Thyroid gland (tissue), 4 donors: ENCODE results near the gene RALGDS. TPM values are rescaled to one million over a fixed set of nuclear protein-coding genes. Genes with fewer than 3 reads are reported as not detected.

Experiments
- DNase-seq, 2 donors: peaks; one replicate each; pipeline ENCODE4 v3.0.0-alpha.2; 2019
- H3K27ac ChIP-seq, 3 donors: fragments of 200-600 bp; sonication (generic); 1 replicate in 2 of 3; 2 replicates in 1 of 3; pipeline ENCODE4 v1.5.1; 2016 to 2019; ENCODE audit warnings: mild to moderate bottlenecking in 1 of 3, moderate library complexity in 1 of 3
- H3K27me3 ChIP-seq: fragments of 200-600 bp; sonication (generic); one replicate; pipeline ENCODE4 v1.5.1; 2019
- H3K36me3 ChIP-seq, 2 donors: fragments of 200-600 bp; sonication (generic); one replicate each; pipeline ENCODE4 v1.5.1; 2016 to 2019
- H3K4me1 ChIP-seq, 2 donors: fragments of 200-600 bp; sonication (generic); one replicate each; pipeline ENCODE4 v1.5.1; 2017 to 2019
- H3K4me3 ChIP-seq, 3 donors: fragments of 200-600 bp; sonication (generic); replicated peaks in 1 of 3; 1 replicate in 2 of 3; 2 replicates in 1 of 3; pipeline ENCODE4 v1.5.1; 2016; ENCODE audit warnings: mild to moderate bottlenecking in 1 of 3
- H3K9me3 ChIP-seq: fragments of 200-600 bp; sonication (generic); one replicate; pipeline ENCODE4 v1.5.1; 2017
- CTCF ChIP-seq, 6 experiments: fragments of 200-600 bp in 3 of 6; fragments of 450-650 bp in 3 of 6; sonication (generic) in 3 of 6; IDR thresholded peaks; one replicate each; pipeline ENCODE4 v1.5.1; 2016 to 2019; ENCODE audit warnings: antibody characterized with exemption in 6 of 6, mild to moderate bottlenecking in 2 of 6, inconsistent platforms in 1 of 6, moderate library complexity in 1 of 6
- POLR2A ChIP-seq, 2 donors: fragments of 450-650 bp; IDR thresholded peaks; one replicate each; pipeline ENCODE4 v1.6.1; 2017; ENCODE audit warnings: antibody characterized with exemption in 2 of 2, mild to moderate bottlenecking in 2 of 2, moderate library complexity in 1 of 2
- WGBS, 2 donors: methylation state at CpG; one replicate each; pipeline ENCODE4 v1.1.5; 2017; 5-methylcytosine and 5-hydroxymethylcytosine counted together
- intact Hi-C: fragments of 100-400 bp; cut with DNase I; formaldehyde crosslinking; loops from one replicate; pipeline ENCODE4 v1.15.1; 2023
- total RNA-seq, 4 donors: library from RNA; depleted of rRNA; stranded (reverse); fragments of >200 nt; gene quantifications; one replicate each; pipeline ENCODE4 v1.2.3, GENCODE V29; 2016

The RALGDS gene
- total RNA-seq, 4 donors from 2014 or later: 32.2 to 55.3 (median 43.5) TPM

- Histone ChIP-seq H3K27ac (no peak overlapping the region), H3K4me1 (peaks cover 34 to 79% of the 10 kb centered on the region in 2 donors), H3K27me3 (no peaks in the 10 kb centered on the region), H3K9me3 (no peaks in the 10 kb centered on the region), H3K4me3 (no peak overlapping the region), H3K36me3 (no peaks in the 10 kb centered on the region)
- TF ChIP-seq POLR2A (IDR thresholded peaks at IDR 0.05) (no peak), CTCF (IDR thresholded peaks at IDR 0.05) (no peak)
- WGBS, 2 donors: 71 to 95% methylated on average over 3 of the region's 4 CpGs
- no peak for DNase-seq
- intact Hi-C loops: loop anchor here (10.0 kb wide), 1 partner anchor 95 kb away; no protein-coding TSS in a partner anchor
Measured at GRCh38 chr9:133140174-133140505, 19.1 kb upstream of the RALGDS start.

DNA sequence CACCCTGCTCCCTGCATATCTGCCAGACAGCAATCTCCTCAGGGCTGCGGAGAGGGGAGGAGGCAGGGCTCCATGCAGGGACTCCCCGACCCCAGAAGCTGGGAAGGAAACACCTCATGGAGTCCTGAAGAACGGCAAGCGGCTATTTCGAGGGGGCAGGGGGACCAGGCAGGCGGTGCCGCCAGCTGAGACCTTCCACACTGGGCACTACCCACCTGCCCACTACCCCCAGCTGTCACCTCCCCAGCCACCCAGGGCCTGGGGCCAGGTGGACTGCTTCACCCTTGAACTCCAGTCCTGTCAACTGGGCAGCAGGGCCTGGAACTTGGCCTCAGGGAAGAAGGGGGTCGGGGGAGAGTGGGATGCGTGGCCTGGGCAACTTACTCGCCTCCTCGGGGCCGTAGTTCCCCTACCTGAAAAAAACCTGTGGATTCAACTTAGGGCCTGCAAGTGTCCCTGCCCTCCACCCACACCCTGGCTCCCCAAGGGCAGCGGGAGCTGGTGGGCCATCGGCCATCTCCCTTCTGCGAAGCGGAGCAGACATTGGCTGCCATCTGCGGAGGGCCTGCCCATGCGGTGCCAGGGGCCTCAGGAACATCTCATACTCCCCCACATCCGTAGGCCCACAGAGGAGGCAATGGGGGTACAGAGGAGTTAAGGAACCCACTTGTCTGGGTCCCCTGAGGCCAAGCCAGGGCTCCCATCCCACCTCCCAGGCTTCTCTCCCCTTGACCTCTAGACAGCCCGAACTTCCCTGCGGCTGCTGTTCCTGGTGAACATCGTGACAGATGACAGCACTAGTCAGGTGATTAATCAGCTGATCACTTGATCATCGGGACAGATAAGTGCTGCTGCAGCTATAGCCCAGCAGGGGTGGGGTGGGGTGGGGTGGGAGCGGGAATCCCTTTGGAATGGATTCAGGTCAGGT lies 18.5 kb upstream of the RALGDS start:
- H3K4me3 ChIP-seq: no peak overlapping the region
- intact Hi-C loops: loop anchor here (10.0 kb wide), 1 partner anchor 95 kb away; no protein-coding TSS in a partner anchor
- H3K27me3 ChIP-seq: no peaks in the 10 kb centered on the region
- WGBS, 2 donors: 83 to 91% methylated on average over 10 to 19 of the region's 24 CpGs
- no peak overlapping the region for H3K27ac ChIP-seq
- no peak for DNase-seq
- no peaks in the 10 kb centered on the region for H3K9me3 ChIP-seq
- H3K4me1 ChIP-seq: peaks cover 36 to 79% of the 10 kb centered on the region in 2 donors
- H3K36me3 ChIP-seq: no peaks in the 10 kb centered on the region
- TF ChIP-seq POLR2A (IDR thresholded peaks at IDR 0.05) (no peak), CTCF (IDR thresholded peaks at IDR 0.05) (no peak)

- Histone ChIP-seq H3K4me1 (peaks cover 46 to 81% of the 10 kb centered on the region in 2 donors), H3K9me3 (no peaks in the 10 kb centered on the region), H3K27me3 (no peaks in the 10 kb centered on the region), H3K27ac (peak overlapping the region; percentile 35 to 75 (median 58)), H3K4me3 (no peak overlapping the region), H3K36me3 (no peaks in the 10 kb centered on the region)
- 69 to 82% methylated on average over 8 to 9 of the region's 16 CpGs for WGBS, 2 donors
- intact Hi-C loops: no loop called here
- TF ChIP-seq CTCF (IDR thresholded peaks at IDR 0.05) (no peak), POLR2A (IDR thresholded peaks at IDR 0.05) (no peak)
- DNase-seq: peak; percentile 84 to 90
Measured at GRCh38 chr9:133137451-133138231, 16.6 kb upstream of the RALGDS start.

DNA sequence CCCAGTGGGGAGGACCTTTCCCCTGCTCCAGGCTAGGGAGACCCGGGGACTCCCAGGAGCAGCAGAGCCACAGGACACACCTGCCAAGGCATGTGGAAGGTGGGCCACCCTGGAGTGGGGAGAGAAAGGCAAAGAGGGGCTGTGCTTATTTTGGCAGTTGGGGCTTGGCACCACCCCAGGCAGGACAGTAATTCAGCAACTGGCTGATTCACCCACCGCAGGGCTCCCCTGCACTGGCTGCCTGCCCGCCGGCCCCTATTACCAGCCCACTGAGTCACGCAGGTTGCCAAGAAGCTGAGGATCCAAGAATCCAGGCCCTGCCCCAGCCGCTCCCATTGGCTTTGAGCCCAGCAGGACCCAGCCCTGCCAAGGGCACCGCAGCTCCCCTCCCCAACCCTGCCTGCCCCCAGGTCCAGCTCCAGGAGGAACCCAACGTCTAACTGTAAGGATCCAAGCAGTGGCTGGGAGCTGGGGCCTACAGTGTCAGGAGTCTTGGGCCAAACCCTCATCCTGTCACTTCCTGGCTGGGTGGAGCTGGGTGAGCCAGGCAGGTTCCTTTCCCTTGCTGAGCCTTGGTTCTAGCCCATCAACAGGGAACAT lies 14.2 kb upstream of the RALGDS start:
- Histone ChIP-seq H3K27ac (peak overlapping the region; percentile 75 to 92 (median 83)), H3K4me3 (no peak overlapping the region), H3K27me3 (no peaks in the 10 kb centered on the region), H3K4me1 (peaks cover 47 to 80% of the 10 kb centered on the region in 2 donors), H3K9me3 (no peaks in the 10 kb centered on the region), H3K36me3 (no peaks in the 10 kb centered on the region)
- WGBS, 2 donors: 0 to 18% methylated on average over 1 to 4 of the region's 8 CpGs
- peak; percentile 80 to 86 for DNase-seq
- intact Hi-C loops: no loop called here
- no peak for TF ChIP-seq CTCF (IDR thresholded peaks at IDR 0.05)
- TF ChIP-seq POLR2A (IDR thresholded peaks at IDR 0.05): no peak
